GM12891 (cell line): Measurements from ENCODE around the gene CIITA.

Experiments used
- PAX5 ChIP-seq: IDR thresholded peaks from 2 replicates; pipeline ENCODE4 v1.6.1; 2011; ENCODE audit warnings: low read length, moderate library complexity, mild to moderate bottlenecking; ENCODE audit not compliant: insufficient read depth, severe bottlenecking
- POLR2A ChIP-seq: IDR thresholded peaks from 2 replicates; pipeline ENCODE4 v1.6.1; 2011; ENCODE audit warnings: low read depth, low read length, control low read depth
- POLR2AphosphoS5 ChIP-seq: IDR thresholded peaks from 2 replicates; pipeline ENCODE4 v1.6.1; 2011; ENCODE audit warnings: low read depth, low read length, control low read depth
- POU2F2 ChIP-seq: IDR thresholded peaks from 2 replicates; pipeline ENCODE4 v1.6.1; 2011; ENCODE audit warnings: low read depth, mild to moderate bottlenecking, control low read depth, low read length, moderate library complexity
- SPI1 ChIP-seq: IDR thresholded peaks from 2 replicates; pipeline ENCODE4 v1.6.1; 2011; ENCODE audit warnings: low read depth, low read length, control low read depth
- TAF1 ChIP-seq: IDR thresholded peaks from 2 replicates; pipeline ENCODE4 v1.6.1; 2011; ENCODE audit warnings: low read depth, low read length, control low read depth

DNA sequence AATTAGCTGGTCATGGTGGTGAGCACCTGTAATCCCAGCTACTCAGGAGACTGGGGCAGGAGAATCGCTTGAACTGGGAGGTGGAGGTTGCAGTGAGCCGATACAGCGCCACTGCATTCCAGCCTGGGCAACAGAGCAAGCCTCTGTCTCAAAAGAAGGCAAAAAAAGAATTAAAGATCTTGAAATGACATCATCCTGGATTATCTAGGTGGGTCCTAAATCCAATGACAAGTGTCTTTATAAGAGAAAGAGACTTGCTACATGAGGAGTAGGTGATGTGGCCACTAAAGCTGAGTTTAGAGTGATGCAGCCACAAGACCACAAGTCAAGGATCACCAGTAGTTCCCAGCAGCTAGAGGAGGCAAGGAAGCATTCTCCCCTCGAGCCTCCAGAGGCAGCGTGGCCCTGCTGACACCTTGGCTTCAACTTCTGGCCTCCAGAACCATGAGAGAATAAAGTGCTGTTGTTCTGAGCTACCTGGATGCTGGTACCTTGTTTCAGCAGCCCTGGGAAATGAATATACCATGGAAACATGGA lies 15.8 kb downstream of the CIITA start:
- TF ChIP-seq POLR2AphosphoS5 (no peak), TAF1 (no peak), POLR2A (no peak), PAX5 (no peak), POU2F2 (no peak), SPI1 (no peak)
